ENCODE data around the gene SEMA4D.
"Not testable (repeated sequence)": the region's sequence is repeated elsewhere in the genome, so short reads cannot be mapped to it uniquely, and the experiment has no call there.

Gene SEMA4D

DNA sequence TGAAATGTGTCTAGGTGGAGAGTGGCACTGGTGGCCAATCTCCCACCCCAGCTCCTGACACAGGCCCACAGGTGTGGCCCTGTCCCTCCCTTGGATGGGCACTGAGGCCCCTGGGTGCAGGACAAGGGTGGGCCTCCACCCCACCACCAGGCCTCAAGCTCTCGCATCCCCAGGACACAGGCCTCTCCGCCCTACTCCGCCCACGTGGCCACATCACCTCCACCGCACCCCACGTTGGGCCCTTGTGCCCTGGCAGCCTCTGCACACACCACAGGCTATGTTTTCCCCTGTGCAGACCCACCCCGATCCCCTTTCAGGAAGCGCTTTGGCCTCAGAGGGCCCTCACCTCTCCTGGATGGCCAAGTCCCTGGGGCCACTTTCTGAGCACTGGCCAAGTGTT, 124.9 kb downstream of the SEMA4D start:
- H3K4me3 ChIP-seq (replicated peaks; ENCODE audit: low read depth, low read length), result no peak overlapping the region
- no peaks in the 10 kb centered on the region for H3K27me3 ChIP-seq (replicated peaks; ENCODE audit: control insufficient read depth, insufficient read depth, low read length)
- peaks cover 12% of the 10 kb centered on the region for H3K36me3 ChIP-seq (ENCODE audit: control insufficient read depth, insufficient read depth, low read length)
- TF ChIP-seq, protein P1, sequence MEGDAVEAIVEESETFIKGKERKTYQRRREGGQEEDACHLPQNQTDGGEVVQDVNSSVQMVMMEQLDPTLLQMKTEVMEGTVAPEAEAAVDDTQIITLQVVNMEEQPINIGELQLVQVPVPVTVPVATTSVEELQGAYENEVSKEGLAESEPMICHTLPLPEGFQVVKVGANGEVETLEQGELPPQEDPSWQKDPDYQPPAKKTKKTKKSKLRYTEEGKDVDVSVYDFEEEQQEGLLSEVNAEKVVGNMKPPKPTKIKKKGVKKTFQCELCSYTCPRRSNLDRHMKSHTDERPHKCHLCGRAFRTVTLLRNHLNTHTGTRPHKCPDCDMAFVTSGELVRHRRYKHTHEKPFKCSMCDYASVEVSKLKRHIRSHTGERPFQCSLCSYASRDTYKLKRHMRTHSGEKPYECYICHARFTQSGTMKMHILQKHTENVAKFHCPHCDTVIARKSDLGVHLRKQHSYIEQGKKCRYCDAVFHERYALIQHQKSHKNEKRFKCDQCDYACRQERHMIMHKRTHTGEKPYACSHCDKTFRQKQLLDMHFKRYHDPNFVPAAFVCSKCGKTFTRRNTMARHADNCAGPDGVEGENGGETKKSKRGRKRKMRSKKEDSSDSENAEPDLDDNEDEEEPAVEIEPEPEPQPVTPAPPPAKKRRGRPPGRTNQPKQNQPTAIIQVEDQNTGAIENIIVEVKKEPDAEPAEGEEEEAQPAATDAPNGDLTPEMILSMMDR (IDR thresholded peaks at IDR 0.05; ENCODE audit: insufficient read depth, low read length, poor library complexity, severe bottlenecking), result no peak
- no peak for DNase-seq (ENCODE audit: extremely low read depth, insufficient read length)

DNA sequence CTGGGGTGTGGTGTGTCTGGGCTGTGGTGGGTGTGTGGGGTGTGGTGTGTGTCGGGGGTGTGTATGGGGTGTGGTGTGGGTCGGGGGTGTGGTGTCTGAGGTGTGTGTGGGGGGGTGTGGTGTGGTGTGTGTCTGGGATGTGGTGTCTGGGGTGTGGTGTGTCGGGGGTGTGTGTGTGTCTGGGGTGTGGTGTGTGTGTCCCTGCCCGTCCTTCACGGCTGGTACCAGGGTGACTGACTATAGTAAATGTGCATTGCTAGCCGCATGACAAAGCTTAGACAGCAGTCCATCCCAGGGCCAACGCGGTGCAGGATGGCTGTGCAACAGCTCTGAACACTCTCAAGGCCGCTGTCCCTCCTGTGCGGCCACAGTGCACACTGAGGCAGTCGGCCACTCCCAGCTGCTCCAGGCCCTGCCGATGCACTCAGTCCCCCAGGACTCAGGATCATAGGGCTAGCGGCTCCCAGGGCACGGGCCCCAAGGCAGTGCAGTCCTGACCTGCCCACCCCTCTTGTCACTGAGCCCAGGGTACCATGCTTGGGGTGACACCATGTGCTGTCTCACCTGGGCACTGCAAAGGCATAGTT, 125.6 kb downstream of the SEMA4D start:
- no peaks in the 10 kb centered on the region for H3K27me3 ChIP-seq (replicated peaks; ENCODE audit: control insufficient read depth, insufficient read depth, low read length)
- H3K4me3 ChIP-seq (replicated peaks; ENCODE audit: low read depth, low read length), result no peak overlapping the region
- H3K36me3 ChIP-seq (ENCODE audit: control insufficient read depth, insufficient read depth, low read length), result peaks cover 9% of the 10 kb centered on the region
- peak; percentile 40 for DNase-seq (ENCODE audit: extremely low read depth, insufficient read length)
- TF ChIP-seq, protein P1 (IDR thresholded peaks at IDR 0.05; ENCODE audit: insufficient read depth, low read length, poor library complexity, severe bottlenecking), result no peak

DNA sequence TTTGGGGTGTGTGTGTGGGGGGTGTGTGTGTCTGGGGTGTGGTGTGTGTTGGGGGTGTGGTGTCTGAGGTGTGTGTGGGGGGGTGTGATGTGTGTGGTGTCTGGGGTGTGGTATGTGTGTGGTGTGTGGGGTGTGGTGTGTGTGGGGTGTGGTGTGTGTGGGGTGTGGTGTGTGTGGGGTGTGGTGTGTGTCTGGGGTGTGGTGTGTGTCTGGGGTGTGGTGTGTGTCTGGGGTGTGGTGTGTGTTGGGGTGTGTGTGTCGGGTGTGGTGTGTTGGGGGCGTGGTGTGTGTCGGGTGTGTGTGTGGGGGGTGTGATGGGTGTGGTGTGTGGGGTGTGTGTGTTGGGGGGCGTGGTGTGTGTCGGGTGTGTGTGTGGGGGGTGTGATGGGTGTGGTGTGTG, 126.1 kb downstream of the SEMA4D start:
- H3K27me3 ChIP-seq (replicated peaks; ENCODE audit: control insufficient read depth, insufficient read depth, low read length); H3K36me3 ChIP-seq (ENCODE audit: control insufficient read depth, insufficient read depth, low read length); DNase-seq (ENCODE audit: extremely low read depth, insufficient read length); H3K4me3 ChIP-seq (replicated peaks; ENCODE audit: low read depth, low read length): not testable (repeated sequence)

DNA sequence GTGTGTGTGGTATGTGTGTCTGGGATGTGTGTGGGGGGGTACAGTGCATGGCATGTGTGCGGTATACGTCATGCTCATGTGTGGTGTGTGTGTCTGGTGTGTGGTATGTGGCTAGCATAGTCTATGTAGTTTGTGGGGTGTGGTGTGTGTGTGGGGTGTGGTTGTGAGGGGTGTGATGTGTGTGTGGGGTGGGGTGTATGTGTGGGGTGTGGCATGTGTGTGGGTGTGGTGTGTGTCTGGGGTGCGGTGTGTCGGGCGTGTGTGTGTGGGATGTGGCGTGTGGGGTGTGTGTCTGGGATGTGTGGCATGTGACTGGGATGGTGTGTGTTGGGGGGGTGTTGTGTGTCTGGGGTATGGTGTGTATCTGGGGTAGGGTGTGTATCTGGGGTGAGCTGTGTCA, 127.3 kb downstream of the SEMA4D start:
- peaks cover 3% of the 10 kb centered on the region for H3K36me3 ChIP-seq (ENCODE audit: control insufficient read depth, insufficient read depth, low read length)

DNA sequence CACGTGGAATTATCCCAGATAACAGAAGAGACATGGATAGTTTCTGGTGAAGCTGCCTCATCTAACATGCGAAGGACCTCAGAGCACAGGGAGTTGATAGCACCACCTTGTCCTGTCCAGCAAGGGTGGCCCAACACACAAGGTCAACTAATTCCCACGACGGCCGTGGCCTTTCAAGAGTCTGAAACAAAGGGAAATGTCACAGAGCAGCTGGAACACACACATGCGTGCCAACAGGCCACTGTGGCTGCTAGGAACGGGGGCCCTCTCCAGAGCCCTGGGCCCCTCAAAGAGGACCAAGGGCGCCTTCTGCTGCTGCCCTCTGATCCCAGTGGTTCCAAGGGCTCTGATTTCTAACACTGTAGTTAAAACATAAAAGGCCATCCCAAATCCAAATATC, 128.9 kb downstream of the SEMA4D start:
- Histone ChIP-seq H3K36me3 (ENCODE audit: control insufficient read depth, insufficient read depth, low read length) (peaks cover 2% of the 10 kb centered on the region), H3K27me3 (replicated peaks; ENCODE audit: control insufficient read depth, insufficient read depth, low read length) (no peaks in the 10 kb centered on the region), H3K4me3 (replicated peaks; ENCODE audit: low read depth, low read length) (no peak overlapping the region)
- TF ChIP-seq, protein P1 (IDR thresholded peaks at IDR 0.05; ENCODE audit: insufficient read depth, low read length, poor library complexity, severe bottlenecking), result no peak
- no peak for DNase-seq (ENCODE audit: extremely low read depth, insufficient read length)

More for the DNA sequence above, 127.3 kb downstream of the SEMA4D start:
- Histone ChIP-seq H3K4me3 (replicated peaks; ENCODE audit: low read depth, low read length) (no peak overlapping the region), H3K27me3 (replicated peaks; ENCODE audit: control insufficient read depth, insufficient read depth, low read length) (no peaks in the 10 kb centered on the region)
- DNase-seq (ENCODE audit: extremely low read depth, insufficient read length), result no peak
- TF ChIP-seq, protein P1 (IDR thresholded peaks at IDR 0.05; ENCODE audit: insufficient read depth, low read length, poor library complexity, severe bottlenecking), result no peak

DNA sequence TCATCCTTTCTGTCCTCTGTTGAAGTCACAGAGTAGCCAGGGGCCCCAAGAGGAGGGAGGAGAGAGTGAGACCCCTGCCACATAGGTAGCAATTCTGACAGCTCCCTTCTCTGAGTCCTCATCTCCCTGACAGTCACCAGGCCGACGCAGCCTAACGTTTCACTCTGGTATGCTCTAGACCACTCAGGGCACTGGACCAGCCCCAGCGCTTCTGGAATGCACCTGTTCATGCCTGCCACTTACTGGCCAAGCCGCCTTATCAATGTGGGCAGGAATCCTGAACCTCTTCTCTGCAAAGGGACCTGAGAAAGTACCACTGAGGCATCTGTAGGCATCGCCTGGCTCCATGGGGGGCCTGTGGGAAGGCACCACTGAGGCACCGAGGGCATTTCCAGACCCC, 129.4 kb downstream of the SEMA4D start:
- no peaks in the 10 kb centered on the region for H3K27me3 ChIP-seq (replicated peaks; ENCODE audit: control insufficient read depth, insufficient read depth, low read length)
- no peak overlapping the region for H3K4me3 ChIP-seq (replicated peaks; ENCODE audit: low read depth, low read length)
- TF ChIP-seq, protein P1 (IDR thresholded peaks at IDR 0.05; ENCODE audit: insufficient read depth, low read length, poor library complexity, severe bottlenecking), result no peak
- no peak for DNase-seq (ENCODE audit: extremely low read depth, insufficient read length)
- H3K36me3 ChIP-seq (ENCODE audit: control insufficient read depth, insufficient read depth, low read length), result peaks cover 7% of the 10 kb centered on the region

Measured in GM06990 (cell line).